Epithelial cell of proximal tubule (primary cell): ENCODE data around the gene NUP210L. TPM values are rescaled to one million over a fixed set of nuclear protein-coding genes. Genes with fewer than 3 reads are reported as not detected.
"Not testable (repeated sequence)": the region's sequence is repeated elsewhere in the genome, so short reads cannot be mapped to it uniquely, and the experiment has no call there.

ENCODE experiments used
- DNase-seq: peaks from one replicate; pipeline ENCODE4 v3.0.0-alpha.2; 2011; ENCODE audit warnings: low read depth
- H3K4me3 ChIP-seq: 2 replicates; pipeline ENCODE4 v1.5.1; 2011; ENCODE audit warnings: low read depth, mild to moderate bottlenecking, low read length
- total RNA-seq: library from RNA; depleted of rRNA; stranded (reverse); fragments of >200 nt; gene quantifications from 2 replicates; pipeline ENCODE4 v1.2.3, GENCODE V29; 2015
- TF ChIP-seq, protein P1 (sequence below): conservative IDR thresholded peaks from 2 replicates; pipeline ENCODE4 v1.5.1; 2012; ENCODE audit warnings: low read depth, mild to moderate bottlenecking, low read length

The NUP210L gene
- total RNA-seq, 1 donor from 2014 or later: not detected

DNA sequence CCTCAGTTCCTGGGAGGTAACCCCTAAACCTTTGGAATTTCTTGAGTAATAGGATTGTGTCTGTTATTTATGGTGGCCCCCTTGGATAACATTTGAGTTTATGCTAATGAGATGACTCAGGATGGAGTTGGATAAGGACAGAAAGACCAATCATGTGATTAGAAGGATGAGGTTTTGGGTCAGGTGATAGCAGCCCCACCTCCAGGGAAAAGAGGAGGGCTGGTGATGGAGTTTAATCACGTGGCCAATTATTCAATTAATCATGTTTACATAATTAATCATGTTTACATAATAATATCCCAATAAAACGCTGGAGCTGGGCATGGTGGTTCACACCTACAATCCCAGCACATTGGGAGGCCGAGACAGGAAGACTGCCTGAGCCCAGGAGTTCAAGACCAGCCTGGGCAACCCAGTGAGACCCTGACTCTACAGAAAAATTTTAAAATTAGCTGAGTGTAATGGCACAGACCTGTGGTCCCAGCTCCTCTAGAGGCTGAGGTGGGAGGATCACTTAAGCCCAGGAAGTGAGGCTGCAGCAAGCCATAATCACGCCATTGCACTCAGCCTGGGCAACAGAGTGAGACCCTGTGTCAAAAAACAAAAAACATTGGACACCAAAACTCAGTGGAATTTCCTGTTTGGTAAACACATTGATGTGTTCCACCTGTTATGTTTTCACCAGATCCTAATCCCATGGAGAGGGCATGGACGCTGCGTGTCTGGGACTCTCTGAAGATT is 73.3 kb downstream of the NUP210L start:
- H3K4me3 ChIP-seq: no peak overlapping the region
- TF ChIP-seq, protein P1, sequence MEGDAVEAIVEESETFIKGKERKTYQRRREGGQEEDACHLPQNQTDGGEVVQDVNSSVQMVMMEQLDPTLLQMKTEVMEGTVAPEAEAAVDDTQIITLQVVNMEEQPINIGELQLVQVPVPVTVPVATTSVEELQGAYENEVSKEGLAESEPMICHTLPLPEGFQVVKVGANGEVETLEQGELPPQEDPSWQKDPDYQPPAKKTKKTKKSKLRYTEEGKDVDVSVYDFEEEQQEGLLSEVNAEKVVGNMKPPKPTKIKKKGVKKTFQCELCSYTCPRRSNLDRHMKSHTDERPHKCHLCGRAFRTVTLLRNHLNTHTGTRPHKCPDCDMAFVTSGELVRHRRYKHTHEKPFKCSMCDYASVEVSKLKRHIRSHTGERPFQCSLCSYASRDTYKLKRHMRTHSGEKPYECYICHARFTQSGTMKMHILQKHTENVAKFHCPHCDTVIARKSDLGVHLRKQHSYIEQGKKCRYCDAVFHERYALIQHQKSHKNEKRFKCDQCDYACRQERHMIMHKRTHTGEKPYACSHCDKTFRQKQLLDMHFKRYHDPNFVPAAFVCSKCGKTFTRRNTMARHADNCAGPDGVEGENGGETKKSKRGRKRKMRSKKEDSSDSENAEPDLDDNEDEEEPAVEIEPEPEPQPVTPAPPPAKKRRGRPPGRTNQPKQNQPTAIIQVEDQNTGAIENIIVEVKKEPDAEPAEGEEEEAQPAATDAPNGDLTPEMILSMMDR: no peak
- no peak for DNase-seq

DNA sequence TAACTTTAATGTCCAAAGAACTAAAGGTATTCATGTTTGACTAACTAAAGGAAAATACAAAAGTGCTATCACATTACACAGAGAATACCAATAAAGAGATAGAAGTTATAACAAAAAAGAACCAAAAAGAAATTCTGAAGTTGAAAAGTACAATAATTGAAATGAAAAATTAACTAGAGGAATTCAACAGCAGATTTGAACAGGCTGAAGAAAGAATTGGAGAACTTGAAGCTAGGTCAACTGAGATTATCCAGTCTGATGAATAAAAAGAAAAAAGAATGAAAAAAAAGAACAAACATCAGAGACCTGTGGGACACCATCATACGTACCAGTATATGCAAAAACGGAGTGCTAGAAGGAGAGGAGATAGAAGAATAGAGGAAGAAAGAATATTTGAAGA is 78.5 kb downstream of the NUP210L start:
- TF ChIP-seq, protein P1: no peak
- H3K4me3 ChIP-seq: no peak overlapping the region
- no peak for DNase-seq

DNA sequence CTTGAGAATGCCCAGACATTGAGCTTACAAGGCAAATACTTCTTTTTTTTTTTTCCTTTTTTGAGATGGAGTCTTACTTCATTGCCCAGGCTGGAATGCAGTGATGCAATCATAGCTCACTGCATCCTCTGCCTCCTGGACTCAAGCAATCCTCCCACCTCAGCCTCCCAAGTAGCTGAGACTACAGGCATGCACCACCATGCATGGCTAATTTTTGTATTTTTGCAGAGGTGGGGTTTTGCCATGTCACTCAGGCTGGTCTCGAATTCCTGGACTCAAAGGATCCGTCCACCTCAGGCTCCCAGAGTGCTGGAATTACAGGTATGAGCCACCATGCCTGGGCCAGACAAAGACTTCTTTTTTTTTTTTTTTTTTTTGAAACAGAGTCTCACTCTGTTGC is 79.1 kb downstream of the NUP210L start:
- no peak overlapping the region for H3K4me3 ChIP-seq
- TF ChIP-seq, protein P1: no peak
- DNase-seq: no peak

DNA sequence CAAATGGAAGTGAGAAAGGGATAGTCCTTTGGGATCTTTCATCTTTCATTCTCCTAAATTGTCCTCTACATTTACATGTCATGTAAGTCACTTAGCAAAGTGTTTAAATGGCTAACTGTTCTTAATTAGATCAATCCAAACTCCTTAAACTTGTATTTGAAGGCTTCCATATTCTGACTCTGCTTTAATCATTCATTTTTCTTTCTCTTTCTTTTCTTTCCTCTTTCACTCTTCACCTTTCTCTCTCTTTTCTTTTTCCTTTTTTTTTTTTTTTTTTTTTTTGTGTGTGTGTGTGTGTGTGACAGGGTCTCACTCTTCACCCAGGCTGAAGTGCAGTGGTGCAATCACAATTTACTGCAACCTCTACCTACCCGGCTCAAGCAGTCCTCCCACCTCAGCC is 92.6 kb downstream of the NUP210L start:
- no peak overlapping the region for H3K4me3 ChIP-seq
- DNase-seq: no peak
- TF ChIP-seq, protein P1: no peak

DNA sequence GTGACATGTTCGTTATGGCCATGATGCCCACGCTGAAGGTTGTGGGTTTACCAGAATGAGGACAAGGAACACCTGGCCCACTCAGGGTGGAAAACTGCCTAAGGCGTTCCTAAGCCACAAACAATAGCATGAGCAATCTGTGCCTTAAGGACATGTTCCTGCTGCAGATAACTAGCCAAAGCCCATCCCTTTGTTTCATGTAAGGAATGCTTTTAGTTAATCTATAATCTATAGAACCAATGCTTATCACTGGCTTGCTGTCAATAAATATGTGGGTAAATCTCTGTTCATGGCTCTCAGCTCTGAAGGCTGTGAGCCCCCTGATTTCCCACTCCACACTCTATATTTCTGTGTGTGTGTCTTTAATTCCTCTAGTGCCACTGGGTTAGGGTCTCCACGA is 107.4 kb downstream of the NUP210L start:
- DNase-seq, H3K4me3 ChIP-seq: not testable (repeated sequence)

DNA sequence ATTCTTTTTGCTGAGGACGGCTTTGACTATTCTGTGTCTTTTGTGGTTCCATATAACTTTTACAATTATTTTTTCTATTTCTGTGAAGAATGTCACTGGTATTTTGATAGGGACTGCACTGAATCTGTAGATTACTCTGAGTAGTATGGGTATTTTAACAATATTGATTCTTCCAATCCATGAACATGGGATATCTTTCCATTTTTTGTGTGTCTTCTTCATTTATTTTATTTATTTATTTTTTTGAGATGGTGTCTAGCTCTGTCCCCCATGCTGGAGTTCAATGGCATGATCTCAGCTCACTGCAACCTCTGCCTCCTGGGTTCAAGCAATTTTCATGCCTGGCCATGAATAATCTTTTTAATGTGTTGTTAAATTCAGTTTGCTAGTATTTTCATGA is 121.2 kb downstream of the NUP210L start:
- not testable (repeated sequence) for DNase-seq, H3K4me3 ChIP-seq

DNA sequence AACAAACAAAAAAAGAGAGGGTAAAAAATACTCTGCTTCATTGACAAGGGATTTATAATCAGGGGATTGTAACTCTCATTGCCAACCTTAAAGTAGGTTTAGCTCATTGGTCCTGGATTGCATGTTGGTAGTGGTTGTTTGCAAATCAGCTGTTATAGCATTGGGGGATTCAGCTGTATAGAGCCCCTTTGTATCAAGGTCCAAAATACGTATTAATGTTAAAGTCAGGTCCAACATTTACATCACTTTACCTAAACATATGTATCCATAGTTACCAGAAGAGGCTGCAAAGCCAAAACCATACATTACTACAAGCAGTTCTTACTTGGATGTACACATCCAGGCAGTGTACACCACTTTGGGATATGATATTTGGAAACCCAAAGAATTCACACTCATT is 134.9 kb downstream of the NUP210L start:
- no peak for DNase-seq
- H3K4me3 ChIP-seq: no peak overlapping the region
- TF ChIP-seq, protein P1: no peak

DNA sequence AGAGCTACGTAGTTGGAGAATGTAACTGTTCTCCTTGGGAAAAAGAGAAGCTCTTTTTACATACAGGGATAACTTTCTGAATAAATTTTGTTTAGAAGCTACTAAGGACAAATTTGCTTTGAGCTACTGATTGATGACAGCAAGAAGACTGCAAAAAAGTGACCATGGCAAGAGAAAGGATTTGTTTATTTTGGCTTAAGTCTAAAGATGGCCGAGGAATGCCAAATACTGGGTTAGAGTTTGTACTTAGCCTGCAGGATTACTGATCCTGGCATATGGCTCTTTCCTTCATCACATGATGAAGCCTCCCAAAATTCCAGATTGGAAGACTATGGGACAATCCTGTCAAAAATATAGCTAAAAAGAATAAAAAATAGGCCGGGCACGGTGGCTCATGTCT is 135.6 kb downstream of the NUP210L start:
- no peak for DNase-seq
- TF ChIP-seq, protein P1: no peak
- H3K4me3 ChIP-seq: no peak overlapping the region
